Adrenal gland (tissue), 5 donors: ENCODE measurements around the gene LIMS2.

Experiments
- CTCF ChIP-seq, 6 experiments: fragments of 450-650 bp in 4 of 6; fragments of 200-600 bp in 2 of 6; sonication (generic) in 1 of 6; IDR thresholded peaks; 1 replicate in 5 of 6; 2 replicates in 1 of 6; pipeline versions ENCODE4 v1.5.1 to v1.8.0; 2016 to 2021; ENCODE audit warnings: antibody characterized with exemption in 6 of 6, mild to moderate bottlenecking in 2 of 6, moderate library complexity in 1 of 6
- POLR2A ChIP-seq, 2 donors: fragments of 450-650 bp; IDR thresholded peaks; one replicate each; pipeline ENCODE4 v1.6.1; 2017; ENCODE audit warnings: antibody characterized with exemption in 2 of 2, mild to moderate bottlenecking in 2 of 2, moderate library complexity in 1 of 2
- donor health status: DM: no; HTN: no; CAD: no.

DNA sequence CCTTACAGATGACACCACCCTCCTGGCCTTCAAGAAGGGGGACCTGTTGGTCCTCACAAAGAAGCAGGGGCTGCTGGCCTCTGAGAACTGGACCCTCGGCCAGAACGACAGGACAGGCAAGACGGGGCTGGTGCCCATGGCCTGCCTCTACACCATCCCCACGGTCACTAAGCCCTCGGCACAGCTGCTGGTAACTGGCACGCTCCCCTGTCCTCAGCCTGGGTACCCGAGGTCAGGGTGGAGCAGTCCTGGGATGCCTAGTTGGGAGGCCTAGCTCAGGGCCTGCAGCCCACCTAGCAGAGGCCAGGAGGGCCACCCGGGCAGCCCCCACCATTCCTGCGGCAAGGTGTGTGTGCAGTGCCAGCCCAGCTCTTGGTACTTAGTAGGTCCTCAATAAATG lies 45.7 kb downstream of the LIMS2 start:
- no peak for TF ChIP-seq CTCF (IDR thresholded peaks at IDR 0.05)
- no peak for TF ChIP-seq POLR2A (IDR thresholded peaks at IDR 0.05)
